Ectodermal cell (in vitro differentiated cells): ENCODE measurements around the gene PARP6.

Experiments
- H3K27ac ChIP-seq: 2 replicates; pipeline ENCODE4 v1.7.0; 2013; ENCODE audit warnings: mild to moderate bottlenecking, low read depth, low read length; ENCODE audit not compliant: insufficient read depth, poor library complexity, severe bottlenecking
- H3K27me3 ChIP-seq: 2 replicates; pipeline ENCODE4 v1.7.0; 2013; ENCODE audit warnings: mild to moderate bottlenecking, low read length; ENCODE audit not compliant: insufficient read depth, control insufficient read depth, poor library complexity, severe bottlenecking
- H3K36me3 ChIP-seq: one replicate; pipeline ENCODE4 v1.7.0; 2013; ENCODE audit warnings: low read length; ENCODE audit not compliant: control insufficient read depth, insufficient read depth
- H3K4me1 ChIP-seq: one replicate; pipeline ENCODE4 v1.7.0; 2013; ENCODE audit warnings: low read length; ENCODE audit not compliant: control insufficient read depth, insufficient read depth
- H3K4me3 ChIP-seq: 2 replicates; pipeline ENCODE4 v1.7.0; 2013; ENCODE audit warnings: low read depth, low read length, control low read depth; ENCODE audit not compliant: insufficient read depth
- H3K9me3 ChIP-seq: 2 replicates; pipeline ENCODE4 v1.7.0; 2013; ENCODE audit warnings: mild to moderate bottlenecking, low read length, moderate library complexity; ENCODE audit not compliant: control insufficient read depth
- WGBS, 2 experiments: methylation state at CpG; one replicate each; pipeline ENCODE4 v1.1.7; 2013; ENCODE audit warnings: missing lambda C conversion rate in 2 of 2; 5-methylcytosine and 5-hydroxymethylcytosine counted together

The PARP6 gene

DNA sequence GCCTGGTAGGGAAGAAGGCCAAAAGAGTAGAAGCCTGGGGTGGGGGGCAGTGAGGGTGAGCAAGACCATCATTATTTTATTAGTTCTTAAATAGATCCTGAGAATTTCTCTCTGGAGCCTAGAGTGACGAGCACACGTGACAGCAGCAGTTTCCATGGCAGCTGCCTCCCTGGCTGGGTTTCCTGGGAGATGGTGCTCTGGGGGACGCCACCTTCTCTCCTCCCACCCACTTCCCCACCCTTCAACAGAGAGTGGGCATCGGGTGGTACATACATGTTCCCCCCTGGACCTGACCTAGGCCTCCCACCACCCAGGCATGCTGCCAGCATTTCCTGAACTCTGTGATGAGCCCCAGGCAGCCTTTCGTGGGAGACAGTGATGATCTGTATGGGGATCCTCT lies 34.7 kb upstream of the PARP6 start:
- WGBS, 2 experiments, result 74 to 78% methylated on average over 5 of the region's 5 CpGs
- Histone ChIP-seq H3K4me1 (no peaks in the 10 kb centered on the region), H3K4me3 (no peak overlapping the region), H3K36me3 (no peaks in the 10 kb centered on the region), H3K9me3 (no peaks in the 10 kb centered on the region), H3K27ac (no peak overlapping the region), H3K27me3 (peaks cover 10% of the 10 kb centered on the region)

DNA sequence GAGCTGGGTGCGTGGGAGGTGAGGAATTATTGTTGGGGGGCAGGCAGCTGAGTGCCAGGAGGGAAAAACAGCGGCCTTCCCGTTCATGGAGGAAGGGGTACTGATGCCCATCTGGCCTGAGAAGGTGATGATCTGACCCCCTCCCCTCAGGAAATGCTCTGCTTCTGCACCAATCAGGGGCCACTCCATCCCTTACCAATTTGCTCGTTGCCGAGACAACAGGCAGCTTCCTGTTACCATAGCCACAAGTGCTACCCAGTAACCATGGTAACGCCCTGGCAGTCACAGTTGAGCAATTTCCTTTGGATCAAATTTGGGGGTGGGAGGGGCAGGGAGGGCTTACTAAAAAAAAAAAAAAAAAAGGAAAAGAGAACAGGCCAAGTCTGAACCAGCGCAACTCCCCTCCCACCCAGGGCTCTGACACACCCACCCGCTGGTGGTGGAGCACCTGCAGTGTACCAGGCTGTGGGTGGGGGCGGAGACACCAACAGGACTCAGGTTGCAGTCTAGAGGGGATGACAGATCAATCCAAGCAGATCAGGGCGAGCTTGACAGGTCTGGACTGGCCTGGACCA lies 33.9 kb upstream of the PARP6 start:
- H3K4me3 ChIP-seq, result no peak overlapping the region

GRCh38 chr15:72304596-72304995 lies 32.2 kb upstream of the PARP6 start:
- Histone ChIP-seq H3K27ac (no peak overlapping the region), H3K4me1 (no peaks in the 10 kb centered on the region), H3K27me3 (peaks cover 10% of the 10 kb centered on the region), H3K4me3 (no peak overlapping the region), H3K9me3 (no peaks in the 10 kb centered on the region), H3K36me3 (no peaks in the 10 kb centered on the region)
- 90% methylated on average over 7 of the region's 7 CpGs for WGBS, 2 experiments

More for the DNA sequence above, 33.9 kb upstream of the PARP6 start:
- H3K27me3 ChIP-seq, result peaks cover 10% of the 10 kb centered on the region
- no peak overlapping the region for H3K27ac ChIP-seq
- no peaks in the 10 kb centered on the region for H3K4me1 ChIP-seq
- H3K9me3 ChIP-seq, result no peaks in the 10 kb centered on the region
- 59 to 65% methylated on average over 10 of the region's 10 CpGs for WGBS, 2 experiments
- H3K36me3 ChIP-seq, result no peaks in the 10 kb centered on the region

GRCh38 chr15:72302955-72303354 lies 30.6 kb upstream of the PARP6 start:
- Histone ChIP-seq H3K36me3 (no peaks in the 10 kb centered on the region), H3K9me3 (no peaks in the 10 kb centered on the region), H3K27me3 (peaks cover 11% of the 10 kb centered on the region), H3K4me1 (no peaks in the 10 kb centered on the region), H3K27ac (no peak overlapping the region), H3K4me3 (no peak overlapping the region)
- WGBS, 2 experiments, result 38 to 59% methylated on average over 1 of the region's 1 CpG

- Histone ChIP-seq H3K4me3 (no peak overlapping the region), H3K27me3 (peaks cover 8% of the 10 kb centered on the region), H3K36me3 (no peaks in the 10 kb centered on the region), H3K4me1 (no peaks in the 10 kb centered on the region), H3K27ac (no peak overlapping the region), H3K9me3 (no peaks in the 10 kb centered on the region)
- WGBS, 2 experiments, result 94 to 95% methylated on average over 52 of the region's 52 CpGs
These were observed 17.4 kb upstream of the PARP6 start for GRCh38 chr15:72289597-72290325.

GRCh38 chr15:72288796-72289596 lies 16.6 kb upstream of the PARP6 start:
- 94 to 95% methylated on average over 49 of the region's 49 CpGs for whole genome bisulfite sequencing, 2 experiments
- Histone ChIP-seq H3K27ac (no peak overlapping the region), H3K4me1 (no peaks in the 10 kb centered on the region), H3K9me3 (no peaks in the 10 kb centered on the region), H3K4me3 (no peak overlapping the region), H3K36me3 (no peaks in the 10 kb centered on the region), H3K27me3 (peaks cover 8% of the 10 kb centered on the region)

GRCh38 chr15:72285927-72286516 lies 13.7 kb upstream of the PARP6 start:
- Histone ChIP-seq H3K4me3 (no peak overlapping the region), H3K27me3 (peaks cover 7% of the 10 kb centered on the region), H3K36me3 (no peaks in the 10 kb centered on the region), H3K4me1 (no peaks in the 10 kb centered on the region), H3K27ac (no peak overlapping the region), H3K9me3 (no peaks in the 10 kb centered on the region)
- WGBS, 2 experiments, result 52 to 53% methylated on average over 10 of the region's 10 CpGs

DNA sequence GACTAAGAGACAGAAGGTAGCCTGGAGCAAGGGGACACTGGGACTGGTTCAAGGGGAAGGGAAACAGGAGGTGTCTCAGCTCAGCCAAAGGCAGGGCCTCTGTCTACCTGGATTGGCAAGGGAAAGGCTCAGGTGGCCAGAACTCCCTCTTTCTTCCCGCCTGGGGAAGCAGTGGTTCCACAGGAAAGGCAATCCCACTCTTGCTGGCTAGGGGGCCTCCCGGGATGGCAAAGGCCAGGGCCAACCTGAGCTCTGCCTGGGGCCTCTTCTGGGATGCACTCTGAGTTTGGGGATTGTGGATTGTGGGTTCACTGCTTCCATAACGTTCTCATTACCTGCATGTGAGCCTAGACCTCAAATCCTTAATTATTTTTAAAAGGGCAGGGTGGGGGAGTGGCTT lies 13.0 kb upstream of the PARP6 start:
- Histone ChIP-seq H3K36me3 (no peaks in the 10 kb centered on the region), H3K4me1 (no peaks in the 10 kb centered on the region), H3K4me3 (no peak overlapping the region), H3K27me3 (peaks cover 7% of the 10 kb centered on the region), H3K9me3 (no peaks in the 10 kb centered on the region), H3K27ac (no peak overlapping the region)
- 18 to 37% methylated on average over 2 to 3 of the region's 3 CpGs for WGBS, 2 experiments

DNA sequence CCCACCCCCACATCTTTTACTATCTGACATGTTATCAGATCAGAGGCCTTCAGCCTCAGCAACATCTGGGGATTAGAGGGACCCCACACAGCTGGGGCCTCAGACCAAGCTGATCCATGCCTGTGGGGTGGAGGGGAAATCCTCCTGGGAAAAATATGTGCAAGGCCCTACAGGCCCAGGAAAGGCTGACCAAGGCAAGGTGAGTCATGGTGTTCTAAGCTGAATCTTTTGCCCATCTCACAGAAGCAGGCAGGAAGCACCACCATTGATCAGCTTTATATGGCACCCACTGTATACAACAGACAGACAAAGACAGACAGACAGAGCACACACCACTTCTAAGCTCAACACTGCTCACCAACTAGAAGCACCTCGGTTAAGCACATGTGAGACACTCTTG lies 12.4 kb upstream of the PARP6 start:
- Histone ChIP-seq H3K36me3 (no peaks in the 10 kb centered on the region), H3K4me3 (no peak overlapping the region), H3K27me3 (peaks cover 7% of the 10 kb centered on the region), H3K4me1 (no peaks in the 10 kb centered on the region), H3K27ac (no peak overlapping the region), H3K9me3 (no peaks in the 10 kb centered on the region)
- 100% methylated on average over 1 of the region's 1 CpG for WGBS, 2 experiments

- 84 to 92% methylated on average over 3 of the region's 3 CpGs for WGBS, 2 experiments
- Histone ChIP-seq H3K4me1 (no peaks in the 10 kb centered on the region), H3K9me3 (no peaks in the 10 kb centered on the region), H3K4me3 (no peak overlapping the region), H3K36me3 (no peaks in the 10 kb centered on the region), H3K27ac (no peak overlapping the region), H3K27me3 (peaks cover 14% of the 10 kb centered on the region)
These were observed 9.4 kb upstream of the PARP6 start for GRCh38 chr15:72281713-72282112.
